ENCODE results near the gene CASP8AP2.
"Not testable (repeated sequence)": the region's sequence is repeated elsewhere in the genome, so short reads cannot be mapped to it uniquely, and the experiment has no call there.

CASP8AP2 gene

DNA sequence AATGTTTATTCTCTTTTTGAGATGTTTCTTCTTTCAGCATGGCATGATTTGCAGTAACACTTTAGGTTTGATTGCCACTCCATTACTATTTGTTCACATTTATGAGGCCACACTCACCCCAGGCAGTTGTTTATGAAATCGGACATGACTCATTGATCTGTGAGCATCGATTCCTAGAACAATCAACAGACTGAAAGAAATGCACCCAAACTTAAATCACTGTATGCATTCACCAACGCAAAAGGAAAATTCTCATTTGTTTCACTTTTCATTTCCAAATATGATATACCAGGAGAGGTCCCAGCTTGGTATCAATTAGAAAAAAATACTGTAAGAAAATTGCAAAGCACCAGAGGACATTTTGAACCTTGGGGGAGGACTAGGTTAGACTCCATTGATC, 59.2 kb downstream of the CASP8AP2 start:
- no peak for DNase-seq (ENCODE audit: low read depth)

DNA sequence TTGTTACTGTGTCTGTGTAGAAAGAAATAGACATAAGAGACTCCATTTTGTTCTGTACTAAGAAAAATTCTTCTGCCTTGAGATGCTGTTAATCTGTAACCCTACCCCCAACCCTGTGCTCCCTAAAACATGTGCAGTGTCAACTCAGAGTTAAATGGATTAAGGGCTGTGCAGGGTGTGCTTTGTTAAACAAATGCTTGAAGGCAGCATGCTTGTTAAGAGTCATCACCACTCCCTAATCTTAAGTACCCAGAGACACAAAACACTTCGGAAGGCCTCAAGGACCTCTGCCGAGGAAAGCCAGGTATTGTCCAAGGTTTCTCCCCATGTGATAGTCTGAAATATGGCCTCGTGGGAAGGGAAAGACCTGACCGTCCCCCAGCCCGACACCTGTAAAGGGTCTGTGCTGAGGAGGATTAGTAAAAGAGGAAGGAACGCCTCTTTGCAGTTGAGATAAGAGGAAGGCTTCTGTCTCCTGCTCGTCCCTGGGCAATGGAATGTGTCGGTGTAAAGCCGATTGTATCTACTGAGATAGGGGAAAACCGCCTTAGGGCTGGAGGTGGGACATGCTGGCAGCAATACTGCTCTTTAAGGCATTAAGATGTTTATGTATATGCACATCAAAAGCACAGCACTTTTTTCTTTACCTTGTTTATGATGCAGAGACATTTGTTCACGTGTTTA, 61.3 kb downstream of the CASP8AP2 start:
- DNase-seq (ENCODE audit: low read depth) = not testable (repeated sequence)

GRCh38 chr6:89892577-89892976, 62.9 kb downstream of the CASP8AP2 start:
- not testable (repeated sequence) for DNase-seq (ENCODE audit: low read depth)

DNA sequence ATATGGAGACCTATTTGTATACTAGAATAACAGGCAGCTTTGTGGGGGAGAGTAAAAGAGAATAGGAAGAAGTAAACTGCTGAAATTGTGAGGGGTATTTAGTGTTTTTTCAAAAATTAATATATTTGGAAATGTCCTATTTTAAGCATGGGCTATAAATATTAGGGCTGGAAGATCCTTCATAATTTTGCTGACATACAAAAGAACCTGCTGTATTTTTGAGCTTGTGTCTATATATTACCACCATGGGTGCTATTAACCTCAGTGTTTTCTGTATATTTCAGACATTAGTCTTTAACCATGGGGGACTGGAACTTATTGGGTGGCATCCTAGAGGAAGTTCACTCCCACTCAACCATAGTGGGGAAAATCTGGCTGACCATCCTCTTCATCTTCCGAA, 64.5 kb downstream of the CASP8AP2 start, which contains the start of gene GJA10:
TSS of gene GJA10 (plus strand) at position 301 of the 400 bp plus-strand sequence. CDS start at position 301, 0 bp downstream.
- DNase-seq (ENCODE audit: low read depth) = no peak

DNA sequence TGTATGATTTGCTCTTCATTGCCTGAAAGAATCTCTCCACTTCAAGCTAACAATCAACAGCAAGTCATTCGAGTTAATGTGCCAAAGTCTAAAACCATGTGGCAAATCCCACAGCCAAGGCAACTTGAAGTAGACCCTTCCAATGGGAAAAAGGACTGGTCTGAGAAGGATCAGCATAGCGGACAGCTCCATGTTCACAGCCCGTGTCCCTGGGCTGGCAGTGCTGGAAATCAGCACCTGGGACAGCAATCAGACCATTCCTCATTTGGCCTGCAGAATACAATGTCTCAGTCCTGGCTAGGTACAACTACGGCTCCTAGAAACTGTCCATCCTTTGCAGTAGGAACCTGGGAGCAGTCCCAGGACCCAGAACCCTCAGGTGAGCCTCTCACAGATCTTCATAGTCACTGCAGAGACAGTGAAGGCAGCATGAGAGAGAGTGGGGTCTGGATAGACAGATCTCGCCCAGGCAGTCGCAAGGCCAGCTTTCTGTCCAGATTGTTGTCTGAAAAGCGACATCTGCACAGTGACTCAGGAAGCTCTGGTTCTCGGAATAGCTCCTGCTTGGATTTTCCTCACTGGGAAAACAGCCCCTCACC, 65.7 kb downstream of the CASP8AP2 start:
- no peak for DNase-seq (ENCODE audit: low read depth)

GRCh38 chr6:89910001-89910901, 80.6 kb downstream of the CASP8AP2 start:
- not testable (repeated sequence) for DNase-seq (ENCODE audit: low read depth)

DNA sequence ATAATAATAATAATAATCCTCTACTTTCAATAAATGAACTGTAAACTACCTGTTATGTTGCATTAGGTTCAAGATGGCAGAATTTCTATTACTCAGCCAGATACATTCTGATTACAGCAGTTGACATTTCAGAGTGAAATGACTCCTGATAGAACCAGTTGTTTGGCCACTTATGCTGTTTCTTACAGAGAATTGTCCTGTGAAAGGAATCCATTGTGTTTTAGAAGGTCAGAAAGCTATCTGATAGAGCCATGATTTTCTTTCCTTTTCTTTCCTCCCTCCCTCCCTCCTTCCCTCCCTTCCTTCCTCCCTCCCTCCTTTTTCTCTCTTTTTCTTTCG, 81.2 kb downstream of the CASP8AP2 start:
- DNase-seq (ENCODE audit: low read depth) = no peak

- DNase-seq (ENCODE audit: low read depth) = no peak
Measured at GRCh38 chr6:89916136-89916920, 86.6 kb downstream of the CASP8AP2 start.

GRCh38 chr6:89917216-89917615, 87.5 kb downstream of the CASP8AP2 start:
- no peak for DNase-seq (ENCODE audit: low read depth)

- no peak for DNase-seq (ENCODE audit: low read depth)
Measured at GRCh38 chr6:89917801-89918366, 88.2 kb downstream of the CASP8AP2 start.
